GM12891 (cell line): ENCODE measurements around the gene ARMC12.

ENCODE experiments used
- PAX5 ChIP-seq: IDR thresholded peaks from 2 replicates; pipeline ENCODE4 v1.6.1; 2011; ENCODE audit warnings: low read length, moderate library complexity, mild to moderate bottlenecking; ENCODE audit not compliant: insufficient read depth, severe bottlenecking
- POLR2A ChIP-seq: IDR thresholded peaks from 2 replicates; pipeline ENCODE4 v1.6.1; 2011; ENCODE audit warnings: low read depth, low read length, control low read depth
- POLR2AphosphoS5 ChIP-seq: IDR thresholded peaks from 2 replicates; pipeline ENCODE4 v1.6.1; 2011; ENCODE audit warnings: low read depth, low read length, control low read depth
- POU2F2 ChIP-seq: IDR thresholded peaks from 2 replicates; pipeline ENCODE4 v1.6.1; 2011; ENCODE audit warnings: low read depth, mild to moderate bottlenecking, control low read depth, low read length, moderate library complexity
- SPI1 ChIP-seq: IDR thresholded peaks from 2 replicates; pipeline ENCODE4 v1.6.1; 2011; ENCODE audit warnings: low read depth, low read length, control low read depth
- TAF1 ChIP-seq: IDR thresholded peaks from 2 replicates; pipeline ENCODE4 v1.6.1; 2011; ENCODE audit warnings: low read depth, low read length, control low read depth

- no peak for TF ChIP-seq POLR2AphosphoS5
- TF ChIP-seq POLR2A, result no peak
- TF ChIP-seq SPI1, result no peak
- no peak for TF ChIP-seq TAF1
- no peak for TF ChIP-seq POU2F2
- TF ChIP-seq PAX5, result no peak
Observed at GRCh38 chr6:35780719-35781118, 43.9 kb downstream of the ARMC12 start, which contains the start of gene CLPSL1.
